ENCODE measurements around the gene SLC6A6. TPM values are rescaled to one million over a fixed set of nuclear protein-coding genes. Genes with fewer than 3 reads are reported as not detected.
A peak's percentile ranks its signal among the peaks of the same experiment; 100 is the strongest.

The SLC6A6 gene
- total and polyA plus RNA-seq, 12 donors = 10.6 to 197 (median 85.6) TPM

DNA sequence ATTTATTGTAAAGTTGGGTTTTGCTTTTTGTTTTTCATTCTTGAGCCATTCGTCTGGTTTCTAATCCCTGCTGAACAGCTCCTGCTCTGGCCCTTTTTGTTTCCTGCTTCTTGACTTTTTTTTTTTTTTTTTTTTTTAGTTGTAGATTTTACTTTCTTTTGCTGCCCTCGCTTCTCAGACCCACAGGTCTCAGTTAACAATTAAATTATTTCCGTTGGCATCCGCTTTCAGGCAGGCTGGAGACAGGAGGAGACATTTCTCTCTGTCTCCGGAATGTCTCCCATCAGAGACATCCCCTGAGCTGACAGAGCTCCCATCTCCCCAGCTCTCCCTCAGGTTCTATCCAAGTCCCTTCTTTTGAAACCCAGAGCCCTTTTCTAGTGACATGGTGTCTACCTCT lies 68.6 kb downstream of the SLC6A6 start:
- no peak for DNase-seq
- H3K4me3 ChIP-seq = no peak overlapping the region
- no peaks in the 10 kb centered on the region for H3K27me3 ChIP-seq
- TF ChIP-seq, protein P1, sequence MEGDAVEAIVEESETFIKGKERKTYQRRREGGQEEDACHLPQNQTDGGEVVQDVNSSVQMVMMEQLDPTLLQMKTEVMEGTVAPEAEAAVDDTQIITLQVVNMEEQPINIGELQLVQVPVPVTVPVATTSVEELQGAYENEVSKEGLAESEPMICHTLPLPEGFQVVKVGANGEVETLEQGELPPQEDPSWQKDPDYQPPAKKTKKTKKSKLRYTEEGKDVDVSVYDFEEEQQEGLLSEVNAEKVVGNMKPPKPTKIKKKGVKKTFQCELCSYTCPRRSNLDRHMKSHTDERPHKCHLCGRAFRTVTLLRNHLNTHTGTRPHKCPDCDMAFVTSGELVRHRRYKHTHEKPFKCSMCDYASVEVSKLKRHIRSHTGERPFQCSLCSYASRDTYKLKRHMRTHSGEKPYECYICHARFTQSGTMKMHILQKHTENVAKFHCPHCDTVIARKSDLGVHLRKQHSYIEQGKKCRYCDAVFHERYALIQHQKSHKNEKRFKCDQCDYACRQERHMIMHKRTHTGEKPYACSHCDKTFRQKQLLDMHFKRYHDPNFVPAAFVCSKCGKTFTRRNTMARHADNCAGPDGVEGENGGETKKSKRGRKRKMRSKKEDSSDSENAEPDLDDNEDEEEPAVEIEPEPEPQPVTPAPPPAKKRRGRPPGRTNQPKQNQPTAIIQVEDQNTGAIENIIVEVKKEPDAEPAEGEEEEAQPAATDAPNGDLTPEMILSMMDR (IDR thresholded peaks at IDR 0.05) = no peak
- no peak for TF ChIP-seq POLR2A (IDR thresholded peaks at IDR 0.05)
- intact Hi-C loops (cut with DNase I) = no loop called here
- H3K36me3 ChIP-seq (replicated peaks in 1 of 2) = peaks cover 0 to 50% of the 10 kb centered on the region in 2 donors
- peak overlapping the region in 1 of 5 donors; percentile 23 for H3K27ac ChIP-seq
- WGBS, 4 donors = 83 to 94% (median 84%) methylated on average over 5 of the region's 5 CpGs
- peaks cover 19 to 34% of the 10 kb centered on the region in 2 donors for H3K4me1 ChIP-seq (replicated peaks in 1 of 2)
- H3K9me3 ChIP-seq (replicated peaks in 1 of 3) = no peaks in the 10 kb centered on the region

DNA sequence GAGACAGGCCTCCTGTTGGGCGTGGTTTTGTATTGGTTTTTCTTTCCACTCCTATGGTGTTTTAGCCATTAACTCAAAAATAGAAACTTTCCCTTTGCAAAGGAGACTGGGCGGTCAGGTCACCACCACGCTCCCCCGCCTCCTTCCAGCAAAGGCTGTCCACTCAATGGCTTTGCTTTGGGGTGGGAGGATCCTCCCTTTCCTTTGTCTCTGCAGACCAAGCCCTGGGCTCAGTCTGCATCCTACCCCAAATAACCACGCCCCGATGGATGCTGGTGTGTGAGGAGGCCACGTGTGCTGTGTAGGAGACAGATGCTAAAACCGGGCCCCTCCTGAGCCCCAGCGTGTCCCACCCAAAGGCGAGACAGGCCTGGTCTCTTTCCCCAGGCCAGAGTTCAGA lies 69.3 kb downstream of the SLC6A6 start:
- intact Hi-C loops (cut with DNase I) = no loop called here
- 90 to 96% (median 95%) methylated on average over 5 to 10 of the region's 10 CpGs for WGBS, 4 donors
- H3K36me3 ChIP-seq (replicated peaks in 1 of 2) = peaks cover 0 to 46% of the 10 kb centered on the region in 2 donors
- H3K4me3 ChIP-seq = no peak overlapping the region
- H3K9me3 ChIP-seq (replicated peaks in 1 of 3) = no peaks in the 10 kb centered on the region
- no peaks in the 10 kb centered on the region for H3K27me3 ChIP-seq
- H3K27ac ChIP-seq = peak overlapping the region in 1 of 5 donors; percentile 23
- TF ChIP-seq, protein P1 (IDR thresholded peaks at IDR 0.05) = no peak
- no peak for TF ChIP-seq POLR2A (IDR thresholded peaks at IDR 0.05)
- H3K4me1 ChIP-seq (replicated peaks in 1 of 2) = peaks cover 19 to 32% of the 10 kb centered on the region in 2 donors
- DNase-seq = no peak

DNA sequence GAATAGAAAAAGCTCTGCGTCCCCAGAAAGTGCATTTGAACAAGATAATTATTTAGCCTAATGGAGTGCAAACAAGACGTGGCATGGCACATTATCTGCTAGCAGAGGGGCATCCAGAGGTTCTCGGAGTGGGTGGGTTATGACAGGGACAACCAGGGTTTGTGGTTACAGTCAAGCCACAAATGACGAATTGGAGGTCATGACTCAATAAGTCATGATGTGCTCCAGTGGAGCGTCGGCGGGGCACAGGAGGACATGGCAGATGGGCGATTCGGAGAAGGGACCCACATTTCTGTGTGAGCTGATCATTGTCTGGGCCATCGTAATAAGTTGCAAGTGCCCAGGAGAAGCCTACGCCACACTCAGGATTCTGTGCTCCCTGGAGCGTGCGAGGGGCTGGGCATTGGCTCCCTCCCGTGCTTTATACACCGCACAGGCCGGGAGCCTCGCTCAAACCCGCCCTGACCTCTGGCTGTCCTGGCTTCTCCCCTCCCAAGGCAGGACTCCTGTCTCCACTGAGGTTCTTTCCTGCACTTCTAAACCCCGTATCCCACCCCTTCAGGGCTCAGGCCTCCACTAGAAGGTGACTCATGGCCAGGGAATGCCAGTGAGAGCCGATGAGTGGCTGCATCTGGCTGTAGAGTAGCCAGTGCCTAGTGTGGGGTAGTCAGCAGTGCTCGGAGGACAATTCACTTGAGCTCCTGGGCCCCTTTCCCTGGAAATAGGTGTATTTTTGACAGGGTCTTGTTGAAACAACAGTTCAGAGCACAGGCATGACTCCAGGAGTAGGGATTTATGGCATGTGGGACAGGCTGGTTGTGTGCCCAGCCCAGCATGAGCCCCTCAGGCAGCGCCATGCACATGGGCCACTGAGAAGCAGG lies 70.3 kb downstream of the SLC6A6 start:
- DNase-seq = peak; percentile 55 to 89 (median 84)
- TF ChIP-seq POLR2A (IDR thresholded peaks at IDR 0.05) = peak in 1 of 2 donors; percentile 60
- TF ChIP-seq, protein P1 (IDR thresholded peaks at IDR 0.05) = no peak
- intact Hi-C loops (cut with DNase I) = no loop called here
- Histone ChIP-seq H3K36me3 (replicated peaks in 1 of 2) (peaks cover 0 to 48% of the 10 kb centered on the region in 2 donors), H3K4me1 (replicated peaks in 1 of 2) (peaks cover 19 to 26% of the 10 kb centered on the region in 2 donors), H3K27me3 (no peaks in the 10 kb centered on the region), H3K4me3 (no peak overlapping the region), H3K27ac (peak overlapping the region in 4 of 5 donors; percentile 38 to 81 (median 64)), H3K9me3 (replicated peaks in 1 of 3) (no peaks in the 10 kb centered on the region)
- WGBS, 4 donors = 72 to 88% (median 73%) methylated on average over 20 to 22 of the region's 22 CpGs

DNA sequence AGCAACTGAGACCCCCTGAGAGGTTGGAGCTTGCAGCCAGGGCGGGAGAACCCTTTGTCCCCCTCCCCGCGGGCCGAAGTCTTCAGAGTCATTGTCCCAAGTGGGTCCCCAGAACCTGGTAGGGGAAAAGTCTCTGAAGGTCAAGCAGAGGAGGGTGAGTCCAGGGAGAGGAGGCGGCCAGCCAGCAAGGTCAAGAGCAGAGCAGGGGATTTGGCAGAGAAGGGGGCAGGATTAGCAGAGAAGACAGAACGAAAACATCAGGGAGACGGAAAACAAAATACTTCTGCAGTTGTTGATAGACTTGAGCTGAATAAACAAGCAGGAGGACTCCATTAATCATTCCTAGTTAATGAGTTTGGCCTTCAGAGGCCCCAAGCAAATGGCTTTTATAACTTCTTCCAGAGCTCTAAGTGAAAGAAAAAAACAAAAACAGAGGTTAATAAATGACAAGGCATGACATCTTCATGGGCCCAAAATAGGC lies 71.0 kb downstream of the SLC6A6 start:
- intact Hi-C loops (cut with DNase I) = no loop called here
- WGBS, 4 donors = 65 to 70% (median 67%) methylated on average over 7 of the region's 7 CpGs
- H3K4me3 ChIP-seq = no peak overlapping the region
- H3K36me3 ChIP-seq (replicated peaks in 1 of 2) = peaks cover 0 to 48% of the 10 kb centered on the region in 2 donors
- no peak for TF ChIP-seq POLR2A (IDR thresholded peaks at IDR 0.05)
- TF ChIP-seq, protein P1 (IDR thresholded peaks at IDR 0.05) = no peak
- peaks cover 19 to 26% of the 10 kb centered on the region in 2 donors for H3K4me1 ChIP-seq (replicated peaks in 1 of 2)
- peak in 1 of 7 donors; percentile 35 for DNase-seq
- no peaks in the 10 kb centered on the region for H3K27me3 ChIP-seq
- H3K9me3 ChIP-seq (replicated peaks in 1 of 3) = no peaks in the 10 kb centered on the region
- peak overlapping the region in 4 of 5 donors; percentile 38 to 81 (median 64) for H3K27ac ChIP-seq
